SJSA1 (cell line): ENCODE measurements around the gene CCSER1. TPM values are rescaled to one million over a fixed set of nuclear protein-coding genes. Genes with fewer than 3 reads are reported as not detected.
A peak's percentile ranks its signal among the peaks of the same experiment; 100 is the strongest.
"Not testable (repeated sequence)": the region's sequence is repeated elsewhere in the genome, so short reads cannot be mapped to it uniquely, and the experiment has no call there.

ENCODE experiments used
- DNase-seq, 2 experiments: peaks; one replicate each; pipeline ENCODE4 v3.0.0-alpha.2; 2015 to 2020; ENCODE audit warnings: low spot score in 2 of 2, low read depth in 1 of 2
- H3K27ac ChIP-seq: fragments of 250-450 bp; sonication (Bioruptor Pico); 2 replicates; pipeline ENCODE4 v1.5.1; 2020; ENCODE audit warnings: mild to moderate bottlenecking, moderate library complexity
- H3K27me3 ChIP-seq: fragments of 250-450 bp; sonication (Bioruptor Pico); replicated peaks from 2 replicates; pipeline ENCODE4 v1.5.1; 2020; ENCODE audit warnings: mild to moderate bottlenecking, moderate library complexity
- H3K36me3 ChIP-seq: fragments of 250-450 bp; sonication (Bioruptor Pico); 2 replicates; pipeline ENCODE4 v1.5.1; 2020; ENCODE audit warnings: mild to moderate bottlenecking
- H3K4me1 ChIP-seq: fragments of 250-450 bp; sonication (Bioruptor Pico); replicated peaks from 2 replicates; pipeline ENCODE4 v1.6.1; 2021; ENCODE audit warnings: mild to moderate bottlenecking
- H3K4me3 ChIP-seq: fragments of 250-450 bp; sonication (Bioruptor Pico); 2 replicates; pipeline ENCODE4 v1.5.1; 2020; ENCODE audit warnings: mild to moderate bottlenecking
- H3K9me3 ChIP-seq: fragments of 250-450 bp; sonication (Bioruptor Pico); replicated peaks from 2 replicates; pipeline ENCODE4 v1.5.1; 2020; ENCODE audit warnings: mild to moderate bottlenecking
- total RNA-seq: library from RNA; depleted of rRNA; stranded (reverse); fragments of >200 nt; shearing (Covaris generic); gene quantifications from 2 replicates; pipeline ENCODE4 v1.2.3, GENCODE V29; 2014

CCSER1 gene
- total RNA-seq, 1 experiment from 2014 or later, result not detected

GRCh38 chr4:90621080-90621479, 493.9 kb downstream of the CCSER1 start:
- DNase-seq, result peak in 1 of 2 experiments; percentile 4
- no peaks in the 10 kb centered on the region for H3K9me3 ChIP-seq

GRCh38 chr4:90624781-90625180, 497.6 kb downstream of the CCSER1 start:
- Histone ChIP-seq H3K4me1 (no peaks in the 10 kb centered on the region), H3K27ac (no peak overlapping the region), H3K27me3 (no peaks in the 10 kb centered on the region), H3K4me3 (no peak overlapping the region), H3K9me3 (no peaks in the 10 kb centered on the region), H3K36me3 (no peaks in the 10 kb centered on the region)
- no peak for DNase-seq

More at GRCh38 chr4:90621080-90621479, 493.9 kb downstream of the CCSER1 start:
- Histone ChIP-seq H3K4me3 (no peak overlapping the region), H3K27ac (no peak overlapping the region), H3K27me3 (no peaks in the 10 kb centered on the region), H3K4me1 (no peaks in the 10 kb centered on the region), H3K36me3 (no peaks in the 10 kb centered on the region)

DNA sequence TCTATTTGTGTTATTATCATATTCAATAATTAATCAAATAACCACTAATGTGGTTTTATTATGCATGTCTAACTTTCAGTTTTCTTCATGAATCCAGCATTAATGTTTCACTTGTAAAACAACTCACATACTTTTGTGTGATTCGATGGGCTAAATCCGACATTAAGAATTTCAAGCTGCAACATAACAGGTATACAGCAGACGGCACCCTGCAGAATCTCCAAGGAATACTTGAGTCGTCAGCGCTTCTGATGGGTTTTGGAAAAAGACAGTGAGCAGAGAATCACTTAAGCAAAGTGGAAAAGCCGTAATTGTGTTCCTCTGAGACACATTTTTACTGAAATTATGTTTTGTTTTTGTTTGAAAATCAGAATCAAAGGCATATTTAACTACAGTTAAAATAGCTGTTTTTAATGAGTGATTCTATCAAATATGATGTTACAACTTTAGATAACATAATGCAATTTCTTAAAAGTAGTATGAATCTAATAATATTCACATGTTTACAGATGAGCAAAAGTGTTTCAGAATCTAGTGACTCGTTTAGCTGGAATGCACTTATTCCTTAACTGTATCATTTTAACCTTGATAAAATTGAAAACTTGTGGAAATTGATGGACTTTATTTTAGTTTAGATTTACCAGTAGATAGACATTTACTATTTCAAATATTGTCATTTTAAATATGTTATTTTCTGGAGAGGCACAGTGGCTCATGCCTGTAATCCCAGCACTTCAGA, 514.8 kb downstream of the CCSER1 start:
- Histone ChIP-seq H3K27ac (no peak overlapping the region), H3K4me1 (no peaks in the 10 kb centered on the region), H3K4me3 (no peak overlapping the region), H3K36me3 (no peaks in the 10 kb centered on the region), H3K27me3 (no peaks in the 10 kb centered on the region), H3K9me3 (no peaks in the 10 kb centered on the region)
- DNase-seq, result no peak

DNA sequence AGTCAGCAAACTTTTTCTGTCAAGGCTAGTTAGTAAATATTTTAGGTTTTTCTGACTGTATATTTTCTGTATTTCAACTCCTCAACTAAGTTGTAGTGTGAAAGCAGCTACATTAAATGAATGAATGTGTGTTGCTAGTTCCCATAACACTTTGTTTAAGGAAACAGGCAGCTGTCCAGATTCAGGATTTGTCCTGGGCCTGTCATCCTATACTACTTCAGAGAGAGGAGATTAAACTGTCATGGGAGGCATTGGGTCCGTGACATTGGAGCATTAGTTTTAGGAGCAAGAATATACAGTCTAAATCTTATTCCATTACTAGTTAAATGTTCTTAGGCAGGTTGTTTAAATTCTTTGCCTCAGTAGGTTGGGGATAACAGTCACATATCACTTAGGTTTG, 516.0 kb downstream of the CCSER1 start:
- Histone ChIP-seq H3K36me3 (no peaks in the 10 kb centered on the region), H3K27ac (no peak overlapping the region), H3K4me3 (no peak overlapping the region), H3K27me3 (no peaks in the 10 kb centered on the region), H3K4me1 (no peaks in the 10 kb centered on the region), H3K9me3 (no peaks in the 10 kb centered on the region)
- no peak for DNase-seq

DNA sequence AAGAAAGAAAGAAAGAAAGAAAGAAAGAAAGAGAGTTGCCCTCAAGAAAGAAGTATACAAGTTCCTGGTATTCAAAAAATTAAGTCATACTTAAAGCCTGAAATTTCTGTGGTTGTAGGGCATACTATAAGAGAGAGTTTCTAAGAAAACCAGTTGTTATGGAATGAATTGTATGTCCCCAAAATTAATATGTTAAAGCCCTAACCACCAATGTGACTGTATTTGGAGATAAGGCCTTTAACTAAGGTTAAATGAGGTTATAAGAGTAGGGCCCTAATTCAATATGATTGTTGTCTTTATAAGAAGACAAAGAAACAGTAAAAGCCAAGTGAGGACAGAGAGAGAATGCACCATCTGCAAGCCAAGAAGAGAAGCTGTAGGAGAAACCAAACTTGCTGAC, 521.1 kb downstream of the CCSER1 start:
- DNase-seq, result no peak
- H3K36me3 ChIP-seq, result no peaks in the 10 kb centered on the region
- no peaks in the 10 kb centered on the region for H3K27me3 ChIP-seq
- no peaks in the 10 kb centered on the region for H3K4me1 ChIP-seq
- H3K27ac ChIP-seq, result no peak overlapping the region
- no peak overlapping the region for H3K4me3 ChIP-seq
- no peaks in the 10 kb centered on the region for H3K9me3 ChIP-seq

DNA sequence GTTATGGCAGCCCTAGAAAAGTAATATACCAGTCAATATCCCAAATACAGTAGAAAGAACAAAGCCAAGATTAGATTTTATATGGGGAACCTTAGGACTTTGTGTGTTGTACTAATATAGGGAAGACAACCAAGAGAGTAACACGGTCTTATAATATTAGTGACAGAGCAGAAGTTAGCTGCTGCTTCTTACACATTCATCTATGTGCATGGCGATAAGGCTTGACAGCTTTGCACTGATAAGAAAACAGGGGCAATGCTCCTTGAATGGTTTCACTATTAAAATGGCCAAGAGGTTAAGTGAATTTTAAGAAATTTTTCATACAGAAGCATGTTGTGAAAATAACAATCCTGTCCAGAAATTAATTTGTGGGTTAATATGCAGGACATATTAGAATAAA, 521.6 kb downstream of the CCSER1 start:
- Histone ChIP-seq H3K27me3 (no peaks in the 10 kb centered on the region), H3K27ac (no peak overlapping the region), H3K36me3 (no peaks in the 10 kb centered on the region), H3K4me1 (no peaks in the 10 kb centered on the region), H3K9me3 (no peaks in the 10 kb centered on the region), H3K4me3 (no peak overlapping the region)
- DNase-seq, result no peak

- no peaks in the 10 kb centered on the region for H3K36me3 ChIP-seq
These were observed 533.5 kb downstream of the CCSER1 start for GRCh38 chr4:90660672-90661071.

DNA sequence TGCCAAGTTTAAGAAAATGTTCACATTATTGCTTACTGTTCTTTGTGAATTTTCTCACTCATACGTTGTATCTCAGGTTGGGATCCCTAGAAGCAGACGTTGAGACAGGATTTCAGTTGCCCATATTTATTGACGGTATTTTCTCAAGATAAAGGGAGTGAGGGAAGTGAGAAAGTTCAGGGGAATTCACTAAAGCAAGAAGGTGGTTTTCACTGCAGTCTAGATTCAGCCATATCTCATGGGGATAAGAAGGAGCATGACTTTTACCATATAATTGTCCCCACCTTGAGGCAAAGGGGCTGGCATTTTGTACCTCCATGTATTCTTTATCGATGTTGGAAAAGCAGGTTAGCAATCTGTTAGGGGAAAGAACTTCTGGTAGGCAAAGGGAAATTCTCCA, 543.0 kb downstream of the CCSER1 start:
- Histone ChIP-seq H3K9me3 (no peaks in the 10 kb centered on the region), H3K4me1 (no peaks in the 10 kb centered on the region), H3K4me3 (no peak overlapping the region), H3K36me3 (no peaks in the 10 kb centered on the region), H3K27ac (no peak overlapping the region), H3K27me3 (no peaks in the 10 kb centered on the region)
- no peak for DNase-seq

More at GRCh38 chr4:90660672-90661071, 533.5 kb downstream of the CCSER1 start:
- Histone ChIP-seq H3K9me3 (no peaks in the 10 kb centered on the region), H3K4me3 (no peak overlapping the region), H3K27me3 (no peaks in the 10 kb centered on the region), H3K4me1 (no peaks in the 10 kb centered on the region), H3K27ac (no peak overlapping the region)
- DNase-seq, result no peak

- Histone ChIP-seq H3K4me1 (no peaks in the 10 kb centered on the region), H3K9me3 (no peaks in the 10 kb centered on the region)
These were observed 562.5 kb downstream of the CCSER1 start for GRCh38 chr4:90689739-90690138.

DNA sequence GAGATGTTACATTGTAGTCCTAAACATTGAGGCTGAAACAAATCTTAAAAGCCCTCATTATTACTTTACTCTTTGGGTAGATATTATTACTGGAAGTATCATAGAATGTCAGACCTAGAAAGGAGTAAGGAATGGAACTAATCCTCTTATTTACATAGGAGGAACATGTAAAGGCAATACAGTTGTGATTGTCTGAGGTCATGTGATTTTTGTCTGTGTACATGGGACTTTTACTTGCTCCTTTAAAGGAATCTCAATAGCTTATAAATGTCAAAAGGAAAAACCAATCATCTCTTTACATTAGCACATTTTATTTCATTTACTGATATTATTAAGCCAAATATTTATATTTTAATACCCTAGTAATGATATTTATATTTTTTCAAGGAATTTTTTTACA, 568.2 kb downstream of the CCSER1 start:
- Histone ChIP-seq H3K9me3 (no peaks in the 10 kb centered on the region), H3K27ac (no peak overlapping the region), H3K36me3 (no peaks in the 10 kb centered on the region), H3K27me3 (no peaks in the 10 kb centered on the region), H3K4me3 (no peak overlapping the region), H3K4me1 (no peaks in the 10 kb centered on the region)
- DNase-seq, result no peak

More at GRCh38 chr4:90689739-90690138, 562.5 kb downstream of the CCSER1 start:
- no peaks in the 10 kb centered on the region for H3K27me3 ChIP-seq
- no peak overlapping the region for H3K4me3 ChIP-seq
- no peak for DNase-seq
- no peak overlapping the region for H3K27ac ChIP-seq
- H3K36me3 ChIP-seq, result no peaks in the 10 kb centered on the region

DNA sequence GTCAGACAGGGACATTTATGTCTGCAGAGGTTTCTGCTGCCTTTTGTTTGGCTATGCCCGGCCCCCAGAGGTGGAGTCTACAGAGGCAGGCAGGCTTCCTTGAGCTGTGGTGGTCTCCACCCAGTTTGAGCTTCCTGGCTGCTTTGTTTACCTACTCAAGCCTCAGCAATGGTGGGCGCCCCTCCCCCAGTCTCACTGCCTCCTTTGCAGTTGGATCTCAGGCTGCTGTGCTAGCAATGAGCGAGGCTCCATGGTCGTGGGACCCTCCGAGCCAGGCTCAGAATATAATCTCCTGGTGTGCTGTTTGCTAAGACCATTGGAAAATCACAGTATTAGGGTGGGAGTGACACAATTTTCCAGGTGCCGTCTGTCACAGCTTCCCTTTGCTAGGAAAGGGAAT, 578.3 kb downstream of the CCSER1 start:
- not testable (repeated sequence) for H3K4me3 ChIP-seq, H3K27ac ChIP-seq, H3K27me3 ChIP-seq, H3K36me3 ChIP-seq, H3K9me3 ChIP-seq, DNase-seq, H3K4me1 ChIP-seq

- no peaks in the 10 kb centered on the region for H3K27me3 ChIP-seq
- H3K4me1 ChIP-seq, result no peaks in the 10 kb centered on the region
- H3K4me3 ChIP-seq, result no peak overlapping the region
- no peaks in the 10 kb centered on the region for H3K36me3 ChIP-seq
- no peak for DNase-seq
- no peak overlapping the region for H3K27ac ChIP-seq
- no peaks in the 10 kb centered on the region for H3K9me3 ChIP-seq
These were observed 588.0 kb downstream of the CCSER1 start for GRCh38 chr4:90715242-90715641.

DNA sequence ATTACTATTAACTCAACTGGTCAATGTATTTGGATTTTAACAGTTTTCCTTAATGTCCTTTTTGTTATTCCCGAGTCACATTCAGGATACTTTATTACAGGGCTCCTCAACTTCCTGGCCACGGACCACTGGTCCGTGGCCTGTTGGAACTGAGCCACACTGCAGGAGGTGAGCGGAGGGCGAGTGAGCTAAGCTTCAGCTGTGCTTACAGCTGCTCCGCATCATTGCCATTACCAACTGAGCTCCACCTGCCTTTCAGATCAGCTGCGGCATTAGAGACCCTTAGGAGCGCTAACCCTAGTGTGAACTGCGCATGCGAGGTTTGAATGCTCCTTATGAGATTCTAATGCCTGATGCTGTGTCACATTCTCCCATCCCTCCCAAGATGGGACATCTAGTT, 591.7 kb downstream of the CCSER1 start:
- no peak for DNase-seq
- Histone ChIP-seq H3K4me3 (no peak overlapping the region), H3K4me1 (no peaks in the 10 kb centered on the region), H3K27ac (no peak overlapping the region), H3K27me3 (no peaks in the 10 kb centered on the region), H3K9me3 (no peaks in the 10 kb centered on the region), H3K36me3 (no peaks in the 10 kb centered on the region)

DNA sequence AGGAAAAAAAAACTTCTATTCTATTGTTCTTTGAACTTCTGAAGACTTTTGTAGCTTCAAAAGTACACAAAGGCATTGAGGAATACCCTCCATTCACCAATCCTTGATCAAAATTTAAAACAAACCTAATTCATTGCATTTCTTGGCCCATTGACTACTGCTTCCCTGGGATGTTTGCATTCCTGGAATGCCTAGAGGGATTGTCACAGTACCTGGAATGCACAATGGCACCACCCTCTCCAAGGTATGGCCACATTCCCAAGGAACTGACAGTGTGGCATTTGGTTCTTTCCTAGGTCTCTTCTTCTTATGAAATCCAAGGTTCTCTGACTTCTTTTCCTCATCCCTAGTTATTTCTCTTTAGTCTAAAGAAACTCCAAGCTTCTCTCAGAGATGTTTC, 600.7 kb downstream of the CCSER1 start:
- Histone ChIP-seq H3K27me3 (no peaks in the 10 kb centered on the region), H3K27ac (peak overlapping the region; percentile 79), H3K9me3 (no peaks in the 10 kb centered on the region), H3K36me3 (no peaks in the 10 kb centered on the region), H3K4me1 (peaks cover 15% of the 10 kb centered on the region), H3K4me3 (no peak overlapping the region)
- DNase-seq, result peak; percentile 56 to 57

GRCh38 chr4:90730752-90731151, 603.6 kb downstream of the CCSER1 start:
- H3K4me3 ChIP-seq, result no peak overlapping the region
- peaks cover 15% of the 10 kb centered on the region for H3K4me1 ChIP-seq
- no peak for DNase-seq
- no peak overlapping the region for H3K27ac ChIP-seq
- no peaks in the 10 kb centered on the region for H3K27me3 ChIP-seq
- no peaks in the 10 kb centered on the region for H3K9me3 ChIP-seq
- no peaks in the 10 kb centered on the region for H3K36me3 ChIP-seq
